AG09309 (cell line): ENCODE measurements around the gene PHOSPHO2.
"Not testable (repeated sequence)": the region's sequence is repeated elsewhere in the genome, so short reads cannot be mapped to it uniquely, and the experiment has no call there.

Experiments used
- DNase-seq: peaks from one replicate; pipeline ENCODE4 v3.0.0-alpha.2; 2010; ENCODE audit warnings: low read depth
- H3K4me3 ChIP-seq: 2 replicates; pipeline ENCODE4 v1.5.1; 2011; ENCODE audit warnings: mild to moderate bottlenecking, low read depth, low read length, moderate library complexity; ENCODE audit not compliant: control insufficient read depth
- CTCF ChIP-seq: IDR thresholded peaks from 2 replicates; pipeline ENCODE4 v1.5.1; 2011; ENCODE audit warnings: mild to moderate bottlenecking, low read depth, low read length, inconsistent platforms; ENCODE audit not compliant: insufficient read depth, control insufficient read depth; ENCODE audit errors: missing control alignments

Gene PHOSPHO2

GRCh38 chr2:169676850-169677249 is 17.4 kb upstream of the PHOSPHO2 start:
- DNase-seq, result no peak
- TF ChIP-seq CTCF, result no peak
- no peak overlapping the region for H3K4me3 ChIP-seq

GRCh38 chr2:169683054-169683424 is 11.2 kb upstream of the PHOSPHO2 start:
- TF ChIP-seq CTCF, result no peak
- no peak for DNase-seq
- no peak overlapping the region for H3K4me3 ChIP-seq

DNA sequence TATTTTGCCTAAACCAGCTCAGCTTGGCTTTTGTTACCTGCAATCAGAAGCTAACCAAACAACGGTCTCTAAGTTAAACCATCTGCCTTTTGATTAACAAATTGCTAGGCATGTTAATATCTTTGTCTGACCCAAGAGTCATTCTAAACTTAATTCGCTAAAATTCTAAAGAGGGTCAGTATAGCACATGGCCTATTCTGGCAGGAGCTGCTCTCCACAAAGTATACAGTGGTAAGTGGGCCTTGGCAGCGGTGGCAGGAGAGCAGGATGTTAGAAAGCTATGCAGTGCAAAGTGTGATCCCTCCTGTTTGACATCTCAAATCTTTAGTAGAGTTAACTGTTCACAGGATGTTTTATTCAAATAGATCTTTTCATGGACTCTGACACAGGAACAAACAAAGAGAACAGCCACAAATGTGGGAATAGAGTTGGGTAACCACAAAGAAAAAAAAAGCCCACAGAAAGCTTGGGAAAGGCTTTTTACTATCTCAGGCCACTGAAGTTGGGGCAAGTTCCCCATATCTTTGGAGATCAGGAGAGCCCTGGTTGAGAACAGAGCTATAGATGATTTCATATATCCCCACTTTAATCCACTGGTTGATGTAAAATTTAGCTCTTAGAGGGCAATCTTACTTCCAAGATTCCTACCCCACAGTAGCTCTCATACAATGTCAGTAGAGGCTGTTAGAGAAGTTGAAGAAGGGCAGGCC is 10.7 kb upstream of the PHOSPHO2 start:
- no peak for TF ChIP-seq CTCF
- no peak overlapping the region for H3K4me3 ChIP-seq

DNA sequence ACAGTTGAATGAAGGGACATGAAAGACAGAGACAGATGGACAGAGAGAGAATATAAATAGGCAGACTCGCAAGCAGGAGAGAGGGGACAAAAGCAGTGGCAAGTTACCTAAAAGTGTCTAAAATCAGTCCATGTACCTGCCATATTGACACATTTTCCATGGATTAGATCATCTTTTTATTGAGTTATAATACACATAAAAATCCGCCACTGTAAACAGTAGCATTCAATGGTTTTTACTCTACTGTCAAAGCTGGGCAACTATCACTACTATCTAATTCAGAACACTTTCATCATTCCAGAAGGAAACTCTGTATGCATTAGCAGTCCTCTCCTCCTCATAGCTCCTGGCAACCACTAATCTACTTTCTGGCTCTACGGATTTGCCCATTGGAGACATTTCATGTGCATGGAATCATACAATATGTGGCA is 10.1 kb upstream of the PHOSPHO2 start:
- TF ChIP-seq CTCF, result no peak
- no peak overlapping the region for H3K4me3 ChIP-seq
- DNase-seq, result no peak

More for the DNA sequence above, 10.7 kb upstream of the PHOSPHO2 start:
- DNase-seq, result no peak

- not testable (repeated sequence) for H3K4me3 ChIP-seq, DNase-seq
These were observed 9.6 kb upstream of the PHOSPHO2 start for GRCh38 chr2:169684712-169685111.

GRCh38 chr2:169686825-169687224 is 7.4 kb upstream of the PHOSPHO2 start:
- not testable (repeated sequence) for DNase-seq, H3K4me3 ChIP-seq

DNA sequence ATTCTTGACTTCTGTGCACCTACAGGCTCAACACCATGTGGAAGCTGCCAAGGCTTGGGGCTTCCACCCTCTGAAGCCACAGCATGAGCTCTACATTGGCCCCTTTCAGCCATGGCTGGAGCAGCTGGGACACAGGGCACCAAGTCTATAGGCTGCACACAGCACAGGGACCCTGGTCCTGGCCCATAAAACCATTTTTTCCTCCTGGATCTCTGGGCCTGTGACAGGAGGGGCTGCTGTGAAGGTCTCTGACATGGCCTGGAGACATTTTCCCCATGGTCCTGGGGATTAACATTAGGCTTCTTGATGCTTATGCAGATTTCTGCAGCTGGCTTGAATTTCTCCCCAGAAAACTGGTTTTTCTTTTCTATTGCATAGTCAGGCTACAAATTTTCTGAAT is 6.3 kb upstream of the PHOSPHO2 start:
- DNase-seq, H3K4me3 ChIP-seq: not testable (repeated sequence)

DNA sequence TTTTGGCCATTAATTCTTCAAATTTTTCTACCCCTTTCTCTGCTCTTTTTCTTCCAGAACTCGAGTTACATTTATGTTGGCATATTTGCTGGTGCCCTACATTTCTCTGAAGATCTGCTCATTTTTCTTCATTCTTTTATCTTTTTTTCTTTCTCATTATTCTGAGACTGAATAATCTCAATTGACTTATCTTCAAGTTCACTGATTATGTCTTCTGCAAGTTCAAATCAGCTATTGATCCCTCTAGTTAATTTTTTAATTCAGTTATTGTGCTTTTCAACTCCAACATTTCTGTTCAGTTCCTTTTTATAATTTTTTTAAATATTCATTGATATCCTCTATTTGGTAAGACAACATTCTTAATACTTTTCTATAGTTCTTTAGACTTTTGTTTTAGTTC is 3.3 kb upstream of the PHOSPHO2 start:
- TF ChIP-seq CTCF, result no peak
- DNase-seq, result no peak
- no peak overlapping the region for H3K4me3 ChIP-seq
